ENCODE data around the gene OR8H3.
"Not testable (repeated sequence)": the region's sequence is repeated elsewhere in the genome, so short reads cannot be mapped to it uniquely, and the experiment has no call there.

OR8H3 gene
- total RNA-seq: 0 reads per million in 3 donors

DNA sequence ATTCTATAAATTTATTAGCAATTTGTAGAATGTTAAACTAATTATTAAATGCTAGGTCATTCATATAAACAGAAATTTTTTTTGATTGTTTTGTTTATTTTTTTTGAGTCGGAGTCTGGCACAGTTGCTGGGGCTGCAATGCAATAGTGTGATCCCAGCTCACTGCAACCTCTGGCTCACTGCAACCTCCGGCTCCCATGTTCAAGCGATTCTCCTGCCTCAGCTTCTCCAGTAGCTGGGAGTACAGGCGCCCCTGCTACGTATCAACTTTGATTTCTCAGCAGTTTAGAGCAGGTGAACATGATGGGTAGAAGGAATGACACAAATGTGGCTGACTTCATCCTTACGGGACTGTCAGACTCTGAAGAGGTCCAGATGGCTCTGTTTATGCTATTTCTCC lies at the start of gene OR8H3:
Gene OR8H3 (plus strand): TSS at position 301 of the 400 bp plus-strand sequence. CDS start 0 bp downstream, at position 301.
- H3K36me3 ChIP-seq (ENCODE audit: control insufficient read depth, insufficient read depth, low read length): no peaks in the 10 kb centered on the region
- no peak for DNase-seq
- H3K27ac ChIP-seq (ENCODE audit: insufficient read depth, low read length, poor library complexity, severe bottlenecking): no peak within 1 kb of the TSS
- H3K4me1 ChIP-seq (ENCODE audit: control insufficient read depth, insufficient read depth, low read length, poor library complexity, severe bottlenecking): no peaks in the 10 kb centered on the region
- no peaks in the 10 kb centered on the region for H3K9me3 ChIP-seq (ENCODE audit: control insufficient read depth, low read length)
- no peaks in the 10 kb centered on the region for H3K27me3 ChIP-seq (replicated peaks; ENCODE audit: control insufficient read depth, insufficient read depth, low read length, poor library complexity, severe bottlenecking)
- H3K4me3 ChIP-seq (ENCODE audit: insufficient read depth, low read depth, low read length, poor library complexity, severe bottlenecking): no peak within 1 kb of the TSS

DNA sequence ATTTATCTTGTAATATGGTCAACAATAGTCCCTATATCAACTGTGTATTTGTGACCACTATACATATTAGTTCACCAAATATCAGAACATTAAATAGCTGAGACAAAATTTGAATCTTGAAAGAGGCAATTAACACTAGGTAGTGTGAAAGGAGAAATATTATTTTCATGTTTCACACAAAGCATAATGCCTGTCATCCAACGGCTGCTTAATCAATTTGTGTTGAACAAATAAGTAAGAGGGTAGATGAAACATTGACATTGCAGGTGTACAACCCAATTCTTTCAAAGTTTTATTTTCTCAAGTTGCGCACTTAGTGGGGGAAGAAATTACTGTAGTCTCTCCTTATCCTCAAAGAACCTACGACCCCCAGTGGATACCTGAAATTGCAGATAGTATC lies 32.5 kb upstream of the OR8H3 start:
- H3K27ac ChIP-seq (ENCODE audit: insufficient read depth, low read length, poor library complexity, severe bottlenecking): no peak overlapping the region
- H3K4me3 ChIP-seq (ENCODE audit: insufficient read depth, low read depth, low read length, poor library complexity, severe bottlenecking): no peak overlapping the region
- no peaks in the 10 kb centered on the region for H3K9me3 ChIP-seq (ENCODE audit: control insufficient read depth, low read length)
- no peaks in the 10 kb centered on the region for H3K4me1 ChIP-seq (ENCODE audit: control insufficient read depth, insufficient read depth, low read length, poor library complexity, severe bottlenecking)
- no peaks in the 10 kb centered on the region for H3K36me3 ChIP-seq (ENCODE audit: control insufficient read depth, insufficient read depth, low read length)
- DNase-seq: no peak
- no peaks in the 10 kb centered on the region for H3K27me3 ChIP-seq (replicated peaks; ENCODE audit: control insufficient read depth, insufficient read depth, low read length, poor library complexity, severe bottlenecking)

- Histone ChIP-seq H3K9me3 (ENCODE audit: control insufficient read depth, low read length) (no peaks in the 10 kb centered on the region), H3K36me3 (ENCODE audit: control insufficient read depth, insufficient read depth, low read length) (no peaks in the 10 kb centered on the region), H3K27ac (ENCODE audit: insufficient read depth, low read length, poor library complexity, severe bottlenecking) (no peak within 1 kb of the TSS), H3K4me3 (ENCODE audit: insufficient read depth, low read depth, low read length, poor library complexity, severe bottlenecking) (no peak within 1 kb of the TSS), H3K27me3 (replicated peaks; ENCODE audit: control insufficient read depth, insufficient read depth, low read length, poor library complexity, severe bottlenecking) (no peaks in the 10 kb centered on the region), H3K4me1 (ENCODE audit: control insufficient read depth, insufficient read depth, low read length, poor library complexity, severe bottlenecking) (no peaks in the 10 kb centered on the region)
- DNase-seq: no peak
Observed at GRCh38 chr11:56093008-56093407, 29.2 kb upstream of the OR8H3 start, which contains the start of gene OR8I2. Gene OR8I2, plus strand, starts transcription at chr11:56093308. Its CDS starts 0 bp downstream, at chr11:56093308.

- Histone ChIP-seq H3K27me3 (replicated peaks; ENCODE audit: control insufficient read depth, insufficient read depth, low read length, poor library complexity, severe bottlenecking) (no peaks in the 10 kb centered on the region), H3K27ac (ENCODE audit: insufficient read depth, low read length, poor library complexity, severe bottlenecking) (no peak within 1 kb of the TSS), H3K36me3 (ENCODE audit: control insufficient read depth, insufficient read depth, low read length) (no peaks in the 10 kb centered on the region)
Observed at GRCh38 chr11:56103210-56103737, 18.9 kb upstream of the OR8H3 start, which contains the start of gene OR8H2. Gene OR8H2, plus strand, starts transcription at chr11:56103687. Its CDS starts 1,356 bp downstream, at chr11:56105043.

GRCh38 chr11:56140151-56140661 lies 18.0 kb downstream of the OR8H3 start, which contains the start of gene OR8J3:
Gene OR8J3, minus strand, starts transcription at chr11:56140201. Its CDS starts 2,483 bp downstream, at chr11:56137718.
- Histone ChIP-seq H3K36me3 (ENCODE audit: control insufficient read depth, insufficient read depth, low read length) (no peaks in the 10 kb centered on the region), H3K4me1 (ENCODE audit: control insufficient read depth, insufficient read depth, low read length, poor library complexity, severe bottlenecking) (no peaks in the 10 kb centered on the region), H3K4me3 (ENCODE audit: insufficient read depth, low read depth, low read length, poor library complexity, severe bottlenecking) (no peak within 1 kb of the TSS), H3K27ac (ENCODE audit: insufficient read depth, low read length, poor library complexity, severe bottlenecking) (no peak within 1 kb of the TSS), H3K9me3 (ENCODE audit: control insufficient read depth, low read length) (no peaks in the 10 kb centered on the region), H3K27me3 (replicated peaks; ENCODE audit: control insufficient read depth, insufficient read depth, low read length, poor library complexity, severe bottlenecking) (no peaks in the 10 kb centered on the region)
- DNase-seq: no peak

More at GRCh38 chr11:56103210-56103737, 18.9 kb upstream of the OR8H3 start, which contains the start of gene OR8H2:
- DNase-seq: no peak
- no peak within 1 kb of the TSS for H3K4me3 ChIP-seq (ENCODE audit: insufficient read depth, low read depth, low read length, poor library complexity, severe bottlenecking)
- H3K9me3 ChIP-seq (ENCODE audit: control insufficient read depth, low read length): no peaks in the 10 kb centered on the region
- H3K4me1 ChIP-seq (ENCODE audit: control insufficient read depth, insufficient read depth, low read length, poor library complexity, severe bottlenecking): no peaks in the 10 kb centered on the region

DNA sequence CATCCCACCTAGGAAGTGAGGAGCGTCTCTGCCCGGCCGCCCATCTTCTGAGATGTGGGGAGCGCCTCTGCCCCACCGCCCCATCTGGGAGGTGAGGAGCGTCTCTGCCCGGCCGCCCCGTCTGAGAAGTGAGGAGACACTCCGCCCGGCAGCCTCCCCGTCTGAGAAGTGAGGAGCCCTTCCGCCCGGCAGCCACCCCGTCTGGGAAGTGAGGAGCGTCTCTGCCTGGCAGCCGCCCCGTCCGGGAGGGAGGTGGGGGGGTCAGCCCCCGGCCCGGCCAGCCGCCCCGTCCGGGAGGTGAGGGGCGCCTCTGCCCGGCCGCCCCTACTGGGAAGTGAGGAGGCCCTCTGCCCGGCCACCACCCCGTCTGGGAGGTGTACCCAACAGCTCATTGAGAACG lies 21.5 kb downstream of the OR8H3 start:
- H3K9me3 ChIP-seq (ENCODE audit: control insufficient read depth, low read length); H3K4me1 ChIP-seq (ENCODE audit: control insufficient read depth, insufficient read depth, low read length, poor library complexity, severe bottlenecking); DNase-seq; H3K36me3 ChIP-seq (ENCODE audit: control insufficient read depth, insufficient read depth, low read length); H3K4me3 ChIP-seq (ENCODE audit: insufficient read depth, low read depth, low read length, poor library complexity, severe bottlenecking); H3K27ac ChIP-seq (ENCODE audit: insufficient read depth, low read length, poor library complexity, severe bottlenecking); H3K27me3 ChIP-seq (replicated peaks; ENCODE audit: control insufficient read depth, insufficient read depth, low read length, poor library complexity, severe bottlenecking): not testable (repeated sequence)

- H3K4me1 ChIP-seq (ENCODE audit: control insufficient read depth, insufficient read depth, low read length, poor library complexity, severe bottlenecking): no peaks in the 10 kb centered on the region
- no peaks in the 10 kb centered on the region for H3K27me3 ChIP-seq (replicated peaks; ENCODE audit: control insufficient read depth, insufficient read depth, low read length, poor library complexity, severe bottlenecking)
- H3K36me3 ChIP-seq (ENCODE audit: control insufficient read depth, insufficient read depth, low read length): no peaks in the 10 kb centered on the region
- H3K27ac ChIP-seq (ENCODE audit: insufficient read depth, low read length, poor library complexity, severe bottlenecking): no peak overlapping the region
- no peak for DNase-seq
- no peak overlapping the region for H3K4me3 ChIP-seq (ENCODE audit: insufficient read depth, low read depth, low read length, poor library complexity, severe bottlenecking)
- H3K9me3 ChIP-seq (ENCODE audit: control insufficient read depth, low read length): no peaks in the 10 kb centered on the region
Observed at GRCh38 chr11:56151376-56151775, 29.2 kb downstream of the OR8H3 start.

DNA sequence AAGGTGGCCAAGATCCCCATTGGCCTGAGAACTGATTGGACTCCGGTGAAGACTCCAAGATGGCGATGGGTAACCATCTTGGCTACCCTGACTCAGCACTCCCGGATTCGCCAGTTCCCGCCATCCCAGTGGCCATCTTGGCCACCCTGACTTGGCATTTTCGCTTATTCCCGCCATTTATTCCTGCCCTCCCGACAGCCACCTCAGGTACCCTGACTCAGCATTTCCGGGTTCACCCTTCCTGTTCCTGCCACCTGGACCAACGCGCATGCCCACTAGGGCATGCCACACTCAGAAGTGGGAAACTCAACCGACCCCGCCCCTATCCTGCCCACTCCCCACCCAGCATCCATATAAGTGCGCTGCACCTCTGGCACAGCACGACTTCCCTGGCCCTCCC lies 30.2 kb downstream of the OR8H3 start:
- no peaks in the 10 kb centered on the region for H3K9me3 ChIP-seq (ENCODE audit: control insufficient read depth, low read length)
- no peak overlapping the region for H3K27ac ChIP-seq (ENCODE audit: insufficient read depth, low read length, poor library complexity, severe bottlenecking)
- DNase-seq: no peak
- H3K36me3 ChIP-seq (ENCODE audit: control insufficient read depth, insufficient read depth, low read length): no peaks in the 10 kb centered on the region
- no peak overlapping the region for H3K4me3 ChIP-seq (ENCODE audit: insufficient read depth, low read depth, low read length, poor library complexity, severe bottlenecking)
- H3K27me3 ChIP-seq (replicated peaks; ENCODE audit: control insufficient read depth, insufficient read depth, low read length, poor library complexity, severe bottlenecking): no peaks in the 10 kb centered on the region
- no peaks in the 10 kb centered on the region for H3K4me1 ChIP-seq (ENCODE audit: control insufficient read depth, insufficient read depth, low read length, poor library complexity, severe bottlenecking)

DNA sequence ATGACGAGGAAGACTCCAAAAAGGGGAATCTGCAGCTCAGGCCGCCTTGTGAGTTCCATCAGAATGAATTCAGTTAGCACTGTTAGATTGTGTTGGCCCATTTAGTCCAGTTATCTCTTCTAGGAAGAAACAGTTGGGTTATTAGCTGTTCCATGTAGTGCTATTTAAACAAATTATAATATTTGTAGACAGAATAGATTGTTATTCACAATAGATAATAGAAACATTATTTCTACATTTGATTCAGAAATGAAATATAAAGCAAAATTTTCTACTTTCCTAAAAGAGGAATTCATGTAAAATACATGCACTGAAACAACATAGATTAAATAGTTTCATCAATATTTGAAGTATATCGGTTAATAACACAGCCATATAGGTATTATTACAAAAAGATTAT lies 38.0 kb downstream of the OR8H3 start, which contains the start of gene OR8K5:
Gene OR8K5 (minus strand): TSS at position 101 of the 400 bp plus-strand sequence. CDS start 0 bp downstream, at position 101.
- Histone ChIP-seq H3K27ac (ENCODE audit: insufficient read depth, low read length, poor library complexity, severe bottlenecking) (no peak within 1 kb of the TSS), H3K27me3 (replicated peaks; ENCODE audit: control insufficient read depth, insufficient read depth, low read length, poor library complexity, severe bottlenecking) (no peaks in the 10 kb centered on the region), H3K4me1 (ENCODE audit: control insufficient read depth, insufficient read depth, low read length, poor library complexity, severe bottlenecking) (no peaks in the 10 kb centered on the region), H3K4me3 (ENCODE audit: insufficient read depth, low read depth, low read length, poor library complexity, severe bottlenecking) (no peak within 1 kb of the TSS), H3K36me3 (ENCODE audit: control insufficient read depth, insufficient read depth, low read length) (no peaks in the 10 kb centered on the region), H3K9me3 (ENCODE audit: control insufficient read depth, low read length) (no peaks in the 10 kb centered on the region)
- DNase-seq: no peak

DNA sequence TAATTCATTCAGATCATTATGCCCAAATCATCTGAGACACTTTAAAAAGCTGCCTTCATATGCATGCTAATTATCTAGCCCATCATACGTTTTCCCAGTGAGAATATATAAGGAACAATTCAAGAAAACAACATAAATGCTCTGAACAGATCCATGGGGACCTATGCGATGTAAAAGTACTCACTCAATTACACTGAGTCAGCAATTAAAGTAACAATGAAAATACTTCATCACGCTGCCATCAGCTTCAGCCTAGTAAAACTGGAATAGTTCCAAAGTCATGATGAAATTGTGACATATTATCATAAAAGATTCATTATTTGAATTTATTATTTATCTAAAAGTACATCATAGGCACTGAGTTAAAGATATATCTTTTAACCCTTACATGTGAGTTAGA lies 41.6 kb downstream of the OR8H3 start:
- Histone ChIP-seq H3K4me1 (ENCODE audit: control insufficient read depth, insufficient read depth, low read length, poor library complexity, severe bottlenecking) (no peaks in the 10 kb centered on the region), H3K9me3 (ENCODE audit: control insufficient read depth, low read length) (no peaks in the 10 kb centered on the region), H3K36me3 (ENCODE audit: control insufficient read depth, insufficient read depth, low read length) (no peaks in the 10 kb centered on the region), H3K4me3 (ENCODE audit: insufficient read depth, low read depth, low read length, poor library complexity, severe bottlenecking) (no peak overlapping the region), H3K27me3 (replicated peaks; ENCODE audit: control insufficient read depth, insufficient read depth, low read length, poor library complexity, severe bottlenecking) (no peaks in the 10 kb centered on the region), H3K27ac (ENCODE audit: insufficient read depth, low read length, poor library complexity, severe bottlenecking) (no peak overlapping the region)
- DNase-seq: no peak
